Measurements from ENCODE around the gene FZR1.

DNA sequence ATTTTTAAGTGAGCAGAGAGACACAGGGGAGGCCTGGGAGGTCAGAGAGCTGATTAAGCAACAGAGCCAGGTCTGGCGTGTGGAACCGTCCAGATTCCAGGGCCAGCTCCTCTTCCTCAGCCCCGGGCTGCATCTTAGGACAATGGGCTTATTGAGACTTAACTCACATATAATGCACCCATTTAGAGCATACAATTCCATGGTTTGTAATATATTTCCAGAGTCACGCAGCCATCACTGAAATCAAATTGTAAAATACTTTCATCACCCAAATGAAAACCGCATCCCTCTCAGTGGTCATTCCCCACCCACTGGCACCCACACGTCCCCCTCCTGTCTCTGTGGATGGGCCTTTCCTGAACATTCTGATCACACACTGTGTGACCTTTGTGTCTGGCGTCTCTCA, 64.5 kb downstream of the FZR1 start:
- no peak for TF ChIP-seq POLR2A (IDR thresholded peaks at IDR 0.05)
- TF ChIP-seq, protein P1, sequence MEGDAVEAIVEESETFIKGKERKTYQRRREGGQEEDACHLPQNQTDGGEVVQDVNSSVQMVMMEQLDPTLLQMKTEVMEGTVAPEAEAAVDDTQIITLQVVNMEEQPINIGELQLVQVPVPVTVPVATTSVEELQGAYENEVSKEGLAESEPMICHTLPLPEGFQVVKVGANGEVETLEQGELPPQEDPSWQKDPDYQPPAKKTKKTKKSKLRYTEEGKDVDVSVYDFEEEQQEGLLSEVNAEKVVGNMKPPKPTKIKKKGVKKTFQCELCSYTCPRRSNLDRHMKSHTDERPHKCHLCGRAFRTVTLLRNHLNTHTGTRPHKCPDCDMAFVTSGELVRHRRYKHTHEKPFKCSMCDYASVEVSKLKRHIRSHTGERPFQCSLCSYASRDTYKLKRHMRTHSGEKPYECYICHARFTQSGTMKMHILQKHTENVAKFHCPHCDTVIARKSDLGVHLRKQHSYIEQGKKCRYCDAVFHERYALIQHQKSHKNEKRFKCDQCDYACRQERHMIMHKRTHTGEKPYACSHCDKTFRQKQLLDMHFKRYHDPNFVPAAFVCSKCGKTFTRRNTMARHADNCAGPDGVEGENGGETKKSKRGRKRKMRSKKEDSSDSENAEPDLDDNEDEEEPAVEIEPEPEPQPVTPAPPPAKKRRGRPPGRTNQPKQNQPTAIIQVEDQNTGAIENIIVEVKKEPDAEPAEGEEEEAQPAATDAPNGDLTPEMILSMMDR (IDR thresholded peaks at IDR 0.05), result no peak

All from suprapubic skin (tissue), 3 donors.